Limb (tissue), 2 donors: ENCODE measurements around the gene LIPG.

Source experiments
- DNase-seq, 2 donors: peaks; one replicate each; pipeline ENCODE4 v3.0.0-alpha.2; 2016; ENCODE audit errors: extremely low spot score in 2 of 2

LIPG gene

DNA sequence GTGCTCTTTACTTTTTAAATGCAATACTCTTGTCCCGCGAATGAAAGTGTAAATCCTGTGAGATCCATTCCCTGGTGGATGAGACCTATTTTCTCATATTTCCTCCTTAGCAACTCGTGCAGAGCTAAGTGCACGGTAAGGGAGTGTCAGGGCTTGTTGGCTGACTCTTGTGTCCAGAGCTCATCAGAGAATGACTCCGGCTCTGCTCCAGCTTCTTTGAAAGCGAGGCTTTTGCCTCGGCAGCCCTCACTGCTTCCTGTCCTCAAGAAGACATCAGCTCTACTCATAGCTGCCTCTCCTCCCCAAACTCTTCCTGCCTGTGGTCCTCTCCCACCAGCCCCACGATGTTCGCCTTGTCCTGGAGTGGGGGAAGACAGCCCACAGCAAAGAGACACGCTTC, 70.7 kb downstream of the LIPG start:
- DNase-seq, result no peak

DNA sequence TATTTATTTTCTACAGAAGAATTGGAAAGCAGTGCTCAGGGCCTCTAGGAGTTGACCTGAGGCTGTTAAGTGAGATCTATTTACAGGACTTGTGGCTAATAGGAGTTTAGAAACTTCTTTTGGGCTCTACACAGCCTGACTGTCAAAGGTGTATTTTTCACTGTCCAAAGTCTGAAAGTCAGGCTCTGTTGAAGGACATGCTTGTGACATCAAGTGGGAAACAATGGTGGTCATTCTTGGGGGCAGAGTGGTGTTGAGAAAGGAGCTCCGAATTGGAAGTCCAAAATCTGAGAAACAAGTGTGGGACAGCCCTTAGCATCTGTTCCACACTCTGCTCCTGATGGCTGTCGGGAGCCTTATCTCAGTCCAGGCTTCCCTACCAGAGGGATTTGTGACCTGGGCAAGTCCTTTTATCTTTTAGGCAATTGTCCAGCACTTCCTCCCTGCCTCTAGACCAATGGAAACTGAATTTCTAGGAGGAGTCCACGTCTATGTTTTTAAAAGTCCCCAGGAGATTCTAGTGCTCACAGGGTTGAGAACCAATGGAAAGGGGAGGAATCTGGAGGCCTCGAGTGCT, 76.4 kb downstream of the LIPG start:
- DNase-seq, result no peak

DNA sequence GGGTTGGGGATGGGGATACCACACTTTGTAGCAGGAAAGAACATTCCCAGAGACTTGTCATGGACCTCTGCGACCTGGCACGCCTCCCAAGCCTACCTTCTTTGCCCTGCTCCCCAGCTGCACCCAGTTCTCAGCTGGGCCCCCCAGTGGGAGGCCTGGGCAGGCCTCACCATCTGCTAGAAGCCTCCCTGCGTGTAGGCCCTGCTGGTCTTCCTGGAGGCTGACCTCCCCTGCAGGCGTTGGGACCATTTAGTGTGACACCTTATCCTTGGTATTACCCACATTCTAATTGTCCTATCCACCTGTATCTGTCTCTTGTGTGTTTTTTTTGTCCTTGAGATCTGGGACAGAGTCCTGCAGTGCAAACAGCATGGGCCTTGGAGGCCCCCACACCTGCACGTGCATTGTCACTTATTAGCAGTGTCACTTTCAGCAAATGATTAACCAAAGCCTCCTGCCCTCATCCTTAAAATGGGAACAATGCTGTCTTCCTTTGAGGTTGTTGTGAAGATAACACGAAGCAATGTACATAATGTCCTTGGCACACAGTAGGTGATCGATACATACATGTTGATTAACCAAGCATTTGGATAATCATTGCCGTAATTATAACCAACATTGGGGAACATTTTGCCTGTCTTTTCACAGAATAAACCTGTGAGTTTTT, 77.2 kb downstream of the LIPG start:
- no peak for DNase-seq

DNA sequence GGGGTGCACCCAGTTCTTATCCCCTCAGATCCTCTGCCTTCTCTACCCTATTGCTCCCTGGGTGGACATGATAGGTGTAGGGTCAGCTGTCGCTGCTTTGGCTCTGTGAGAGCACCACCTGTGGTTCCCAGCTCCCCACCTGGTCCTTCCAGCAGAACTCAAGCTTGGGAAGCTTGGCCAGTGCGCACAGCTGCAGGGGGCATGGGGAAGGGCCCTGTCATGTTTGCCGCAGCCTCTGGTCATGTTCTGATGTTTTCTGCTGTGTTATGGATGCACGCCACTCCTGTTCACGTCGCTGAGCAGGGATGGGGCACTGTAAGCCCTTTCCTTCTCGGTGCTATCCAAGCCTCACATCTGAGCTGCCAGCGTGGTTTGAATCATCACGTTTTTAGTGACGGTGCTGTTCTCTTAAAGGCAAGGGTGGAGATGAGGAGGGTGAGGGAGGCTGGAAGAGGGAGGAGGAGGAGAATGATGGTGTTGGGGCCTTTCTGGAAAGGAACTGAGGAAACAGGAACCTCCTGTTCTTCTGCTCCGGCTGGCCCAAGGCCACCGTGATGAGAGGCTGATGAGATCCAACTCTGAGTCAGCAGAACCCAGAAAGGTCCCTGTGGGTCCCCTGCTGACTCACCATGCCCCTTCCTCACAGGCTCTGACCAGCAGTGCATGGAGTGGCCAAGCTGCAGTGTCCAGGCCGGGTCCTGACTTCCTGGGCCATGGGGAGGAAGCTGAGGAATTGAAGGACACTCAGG, 78.0 kb downstream of the LIPG start:
- no peak for DNase-seq

DNA sequence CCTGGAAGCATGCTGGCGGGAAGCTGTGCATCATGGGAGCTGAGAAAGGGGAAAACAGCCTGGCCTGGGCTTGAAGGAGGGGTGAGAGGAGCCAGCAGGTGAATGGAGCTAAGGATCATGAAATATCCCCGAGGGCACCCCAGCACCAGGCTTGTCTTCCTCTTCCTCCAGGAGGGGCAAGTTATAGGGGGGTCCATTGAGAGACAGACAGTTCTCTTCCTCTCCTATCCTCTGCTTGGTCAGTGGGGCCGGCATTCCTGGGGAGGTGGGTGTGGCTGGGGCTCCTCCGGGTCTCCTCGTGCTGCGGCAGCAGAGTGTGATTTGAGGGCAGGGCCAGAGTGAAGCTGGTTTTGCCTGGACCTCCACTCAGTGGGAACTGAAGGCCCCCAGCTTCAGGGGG, 78.9 kb downstream of the LIPG start:
- DNase-seq, result no peak

DNA sequence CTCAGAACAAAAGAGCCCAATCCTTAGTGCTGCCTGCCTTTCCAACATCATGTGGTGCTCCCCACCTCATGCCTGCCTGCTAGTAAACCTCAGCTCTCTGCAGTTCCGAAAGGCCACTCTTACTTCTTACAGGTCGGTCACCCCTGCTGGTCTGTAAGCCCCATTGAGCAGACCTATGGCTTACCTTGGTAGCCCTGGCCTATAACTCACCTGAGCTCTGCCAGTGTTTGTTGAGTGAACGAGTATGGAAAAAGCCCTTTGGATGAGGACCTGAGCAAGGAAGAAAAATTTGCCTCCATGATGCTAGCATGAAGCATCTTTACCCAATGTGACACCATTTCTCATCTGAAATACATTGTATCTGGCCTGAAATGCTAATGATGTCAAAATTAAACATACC, 83.3 kb downstream of the LIPG start:
- DNase-seq, result no peak

DNA sequence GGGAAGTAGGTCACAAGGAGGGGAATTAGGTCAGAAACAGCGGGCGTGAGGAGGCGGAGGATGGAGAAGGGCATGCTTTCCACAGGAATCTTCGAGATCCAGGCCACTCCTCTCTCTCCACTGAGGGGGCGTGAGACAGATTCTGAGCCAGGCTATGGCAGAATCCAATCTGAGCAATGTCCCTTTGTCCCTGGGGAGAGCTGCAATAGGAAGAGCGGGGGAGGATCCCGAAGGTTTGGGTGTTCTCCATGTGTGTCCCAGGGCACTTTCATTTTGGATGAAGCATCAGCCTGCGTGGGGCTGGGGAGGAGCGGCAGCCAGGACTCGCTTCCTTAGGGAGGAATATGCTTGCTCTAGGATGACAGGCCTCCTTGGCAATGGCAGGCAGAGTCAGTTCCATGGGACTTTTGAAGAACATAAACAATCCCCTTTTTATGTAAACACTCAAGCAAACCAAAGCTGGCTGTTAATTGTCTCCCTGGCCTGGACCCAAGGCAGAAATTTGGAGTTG, 84.0 kb downstream of the LIPG start:
- no peak for DNase-seq

DNA sequence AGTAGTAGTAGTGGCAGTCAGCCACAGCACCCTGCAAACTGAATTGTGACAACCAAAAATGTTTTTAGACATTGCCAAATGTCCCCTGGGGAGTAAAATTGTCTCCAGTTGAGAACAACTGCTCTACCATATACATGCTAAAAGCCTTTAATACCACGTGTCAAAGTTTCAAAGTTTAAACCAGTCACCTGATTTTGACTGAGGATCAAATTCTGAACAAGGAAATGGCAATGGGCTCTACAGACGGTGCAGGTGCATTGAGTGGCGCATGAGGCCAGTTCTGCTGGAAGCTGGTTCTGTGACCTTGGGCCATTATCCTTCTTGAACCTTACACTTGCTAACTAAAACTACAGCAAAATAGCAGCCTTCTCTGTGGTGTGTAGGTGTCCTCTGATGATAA, 85.0 kb downstream of the LIPG start:
- no peak for DNase-seq

DNA sequence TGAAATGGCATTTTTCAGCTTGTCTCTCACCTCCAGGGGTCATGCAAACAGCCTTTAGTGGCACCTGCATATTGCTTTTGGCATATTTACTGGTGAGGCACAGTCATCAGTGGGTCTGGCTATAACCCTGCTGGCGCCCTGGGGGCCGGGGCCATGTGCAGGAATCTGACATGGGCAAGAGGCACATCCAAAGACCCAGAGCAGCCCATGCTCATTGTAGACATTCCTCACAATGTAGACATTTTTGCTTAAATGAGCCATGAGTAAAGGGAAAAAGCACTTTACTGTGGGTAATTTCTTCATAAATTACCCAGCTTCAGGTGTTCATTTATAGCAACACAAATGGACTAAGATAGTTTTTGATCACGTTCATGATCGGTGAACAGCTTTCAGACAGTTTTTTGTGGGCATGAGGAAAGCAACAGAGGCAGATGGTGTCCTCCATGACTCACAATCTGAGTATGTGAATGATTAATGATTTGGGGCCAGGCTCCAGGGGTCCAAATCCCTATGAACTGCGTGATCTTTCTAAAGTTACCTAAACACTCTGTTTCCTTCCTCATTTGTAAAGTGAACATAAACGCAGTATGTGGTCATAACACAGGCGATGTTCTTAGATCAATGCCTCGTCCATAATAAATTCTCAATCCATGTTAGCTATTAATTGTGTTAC, 85.8 kb downstream of the LIPG start:
- no peak for DNase-seq

DNA sequence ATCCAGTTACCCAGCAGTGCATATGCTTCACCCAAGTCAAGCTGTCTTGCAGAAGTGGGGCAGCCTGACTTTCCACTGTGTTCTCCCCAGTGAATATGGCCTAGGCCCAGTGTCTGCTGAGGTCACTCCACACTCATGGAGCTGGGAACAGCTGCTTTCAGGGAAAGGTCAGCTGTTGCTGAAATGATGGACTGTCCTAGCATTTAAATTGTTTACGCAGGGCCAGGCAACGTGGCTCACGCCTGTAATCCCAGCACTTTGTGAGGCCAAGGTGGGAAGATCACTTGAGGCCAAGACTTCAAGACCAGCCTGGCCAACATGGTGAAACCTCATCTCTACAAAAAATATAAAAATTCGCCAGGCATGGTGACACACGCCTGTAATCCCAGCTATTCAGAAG, 86.5 kb downstream of the LIPG start:
- DNase-seq, result no peak
